CD4-positive, alpha-beta T cell treated with Interleukin-15 for 4 hours (primary cell): ENCODE data around the gene SULT1A1.
A peak's percentile ranks its signal among the peaks of the same experiment; 100 is the strongest.
"Not testable (repeated sequence)": the region's sequence is repeated elsewhere in the genome, so short reads cannot be mapped to it uniquely, and the experiment has no call there.

ENCODE experiments used
- DNase-seq: peaks from one replicate; pipeline ENCODE4 v3.0.0-alpha.2; 2020; ENCODE audit warnings: low spot score

SULT1A1 gene

DNA sequence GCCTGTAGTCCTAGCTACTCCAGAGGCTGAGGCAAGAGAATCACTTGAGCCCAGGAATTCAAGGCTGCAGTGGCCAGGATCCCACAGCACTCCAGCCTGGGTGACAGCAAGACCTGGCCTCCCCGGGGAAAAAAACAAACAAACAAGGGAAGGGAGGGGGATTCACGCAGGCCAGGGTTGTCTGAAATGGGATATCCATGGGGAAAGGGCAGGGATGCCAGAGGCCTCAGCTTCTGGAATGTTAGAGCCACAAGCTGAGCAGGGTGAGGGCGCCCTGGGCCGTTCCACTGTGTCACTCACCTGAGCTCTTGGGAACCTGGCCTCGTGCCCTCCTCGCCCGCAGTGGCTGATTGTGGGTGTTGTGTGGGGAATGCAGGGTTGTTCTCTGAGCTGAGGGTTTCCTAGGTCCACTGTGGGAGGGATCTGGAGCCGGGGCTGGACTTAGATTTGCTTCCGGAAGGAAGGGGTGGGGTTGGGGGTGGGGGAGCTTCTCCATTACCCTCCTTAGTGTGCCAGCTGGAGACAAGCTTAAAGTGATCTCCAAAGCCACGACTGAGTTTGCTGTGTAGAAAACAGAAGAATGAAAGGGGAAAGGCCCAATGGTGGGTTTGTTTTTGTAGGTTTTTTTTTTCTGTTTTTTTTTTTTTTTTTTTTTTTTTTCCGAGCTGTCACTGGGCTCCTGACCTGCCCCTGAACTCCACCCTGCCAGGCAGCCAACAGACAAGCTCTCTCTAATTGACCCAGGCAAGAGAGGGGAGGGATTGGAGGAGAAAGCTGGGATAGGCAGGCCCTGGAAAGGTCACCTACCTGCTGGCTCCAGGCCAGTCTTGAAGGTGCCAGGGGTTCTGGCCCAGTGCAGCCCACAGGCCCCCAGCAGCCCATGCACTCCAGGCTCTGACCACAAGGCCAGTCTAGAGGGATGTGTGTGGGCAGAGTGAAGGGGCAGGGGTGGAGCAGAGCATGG, at the start of gene SULT1A1:
Gene SULT1A1, minus strand, starts transcription at position 414 of the 964 bp plus-strand sequence. CDS start 1,189 bp downstream, outside the sequence.
- no peak for DNase-seq

DNA sequence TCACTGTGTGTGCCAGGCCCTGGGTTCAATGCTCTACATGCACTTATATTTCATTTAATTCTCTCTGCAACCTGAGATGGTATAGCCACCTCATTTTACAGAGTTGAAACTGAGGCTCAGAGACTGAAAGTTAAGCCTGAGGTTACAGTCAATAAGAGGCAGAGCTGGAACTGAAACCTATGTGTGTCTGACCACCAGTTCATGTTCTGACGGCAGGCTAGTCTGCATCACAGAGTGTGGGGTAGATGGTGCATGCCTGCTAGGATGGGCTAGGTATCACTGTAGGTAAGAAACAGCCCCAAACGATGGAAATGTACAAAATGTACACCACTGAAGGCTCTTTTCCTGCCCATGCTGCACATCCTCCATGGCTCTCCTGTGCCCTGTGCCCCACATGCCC, 30.1 kb upstream of the SULT1A1 start:
- not testable (repeated sequence) for DNase-seq

DNA sequence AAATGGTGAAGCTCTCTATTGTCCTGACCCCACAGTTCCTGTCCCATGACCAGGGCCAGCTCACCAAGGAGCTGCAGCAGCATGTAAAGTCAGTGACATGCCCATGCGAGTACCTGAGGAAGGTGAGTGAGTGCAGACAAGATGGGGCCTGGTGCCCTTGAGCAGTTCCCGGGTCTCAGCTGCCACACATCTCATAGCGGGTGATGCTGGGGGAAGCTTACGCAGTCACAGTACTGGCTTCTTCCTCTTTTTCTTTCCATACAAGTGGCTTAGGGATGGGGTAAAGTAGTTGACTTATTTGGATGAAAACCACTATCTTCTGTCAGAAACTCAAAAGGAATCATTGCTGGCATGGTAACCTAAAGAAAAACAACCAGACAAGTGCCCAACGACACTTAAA, 28.5 kb upstream of the SULT1A1 start:
- DNase-seq, result not testable (repeated sequence)

DNA sequence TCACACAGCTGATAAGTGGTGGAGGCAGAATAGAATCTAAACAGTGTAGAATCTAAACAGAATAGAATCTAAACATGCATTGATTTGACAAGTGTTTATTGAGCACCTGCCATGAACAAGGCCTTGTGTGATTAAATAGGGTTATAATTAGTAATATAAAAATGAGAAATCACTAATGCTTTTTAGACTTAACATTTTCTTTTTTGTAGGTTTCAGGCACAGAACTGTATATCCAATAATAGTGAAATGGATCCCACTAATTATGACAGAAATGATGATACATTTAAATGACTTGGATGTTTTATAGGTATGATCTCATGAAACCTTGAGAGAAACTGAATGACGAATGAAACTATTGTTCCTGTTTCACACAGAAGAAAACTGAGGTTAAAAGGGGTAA, 27.9 kb upstream of the SULT1A1 start, which contains the start of gene NPIPB8:
Gene NPIPB8, plus strand, starts transcription at position 301 of the 400 bp plus-strand sequence. CDS start 296 bp downstream, outside the sequence.
- DNase-seq, result not testable (repeated sequence)

DNA sequence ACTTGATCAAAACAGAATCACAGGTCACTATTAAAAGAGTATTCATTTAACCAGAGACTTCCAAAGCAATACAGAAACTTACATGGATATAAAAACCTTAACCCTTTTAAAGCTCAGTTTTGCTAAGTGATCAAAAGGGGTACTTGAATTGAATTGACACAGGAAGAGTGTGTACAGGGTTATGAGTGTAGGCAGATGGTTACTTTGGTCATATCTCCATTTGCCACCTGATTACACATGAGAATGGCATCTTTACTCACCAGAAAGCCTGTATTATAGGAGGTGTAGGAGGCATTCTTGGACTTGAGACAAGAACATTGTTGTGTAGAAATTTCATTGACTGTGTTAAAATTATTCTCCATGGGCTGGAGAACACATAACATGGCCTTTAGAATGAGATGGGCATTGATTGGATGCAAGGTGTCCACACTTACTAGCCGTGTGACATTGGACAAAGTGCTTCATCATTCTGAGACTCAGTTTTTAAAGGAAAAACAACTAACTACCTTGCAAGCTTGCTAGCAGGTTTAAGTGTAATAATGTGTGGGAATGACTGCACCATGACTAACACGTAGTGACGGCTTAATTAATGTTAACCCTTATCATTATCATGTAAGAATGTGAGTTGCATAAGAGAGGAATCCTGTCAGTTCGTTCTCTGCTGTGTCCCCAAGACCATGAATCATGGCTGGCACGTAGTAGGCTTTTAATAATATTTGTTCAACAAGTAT, 26.4 kb upstream of the SULT1A1 start:
- DNase-seq, result not testable (repeated sequence)

GRCh38 chr16:28630905-28631304, 21.1 kb upstream of the SULT1A1 start:
- not testable (repeated sequence) for DNase-seq

DNA sequence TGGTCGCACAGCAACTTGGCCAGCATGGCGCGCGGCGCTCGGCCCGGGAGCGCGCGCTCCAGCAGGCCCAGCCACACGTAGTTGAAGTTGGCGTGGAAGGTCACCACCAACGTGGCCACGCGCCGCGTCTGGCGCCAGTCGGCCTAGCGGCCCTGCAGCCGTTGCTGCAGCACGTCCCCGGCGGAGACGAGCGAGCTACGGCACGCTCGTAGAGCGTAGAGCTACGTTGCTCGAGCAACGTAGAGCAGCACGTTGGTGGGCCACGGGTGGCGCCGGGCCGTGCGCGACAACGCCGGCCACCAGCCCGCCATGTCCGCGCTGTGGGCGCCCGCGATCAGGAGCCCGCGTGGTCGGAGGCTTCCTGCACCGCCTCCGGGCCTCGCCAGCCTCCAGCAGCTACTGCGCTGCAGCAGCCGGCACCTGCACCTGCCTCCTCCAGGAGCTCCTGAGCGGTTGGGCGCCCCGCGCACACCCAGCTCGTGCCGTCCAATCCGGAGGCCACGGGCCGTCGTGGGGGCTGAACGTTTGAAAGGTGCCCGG, 13.4 kb upstream of the SULT1A1 start:
- peak; percentile 57 for DNase-seq

GRCh38 chr16:28622532-28623171, 12.8 kb upstream of the SULT1A1 start:
- DNase-seq, result not testable (repeated sequence)

DNA sequence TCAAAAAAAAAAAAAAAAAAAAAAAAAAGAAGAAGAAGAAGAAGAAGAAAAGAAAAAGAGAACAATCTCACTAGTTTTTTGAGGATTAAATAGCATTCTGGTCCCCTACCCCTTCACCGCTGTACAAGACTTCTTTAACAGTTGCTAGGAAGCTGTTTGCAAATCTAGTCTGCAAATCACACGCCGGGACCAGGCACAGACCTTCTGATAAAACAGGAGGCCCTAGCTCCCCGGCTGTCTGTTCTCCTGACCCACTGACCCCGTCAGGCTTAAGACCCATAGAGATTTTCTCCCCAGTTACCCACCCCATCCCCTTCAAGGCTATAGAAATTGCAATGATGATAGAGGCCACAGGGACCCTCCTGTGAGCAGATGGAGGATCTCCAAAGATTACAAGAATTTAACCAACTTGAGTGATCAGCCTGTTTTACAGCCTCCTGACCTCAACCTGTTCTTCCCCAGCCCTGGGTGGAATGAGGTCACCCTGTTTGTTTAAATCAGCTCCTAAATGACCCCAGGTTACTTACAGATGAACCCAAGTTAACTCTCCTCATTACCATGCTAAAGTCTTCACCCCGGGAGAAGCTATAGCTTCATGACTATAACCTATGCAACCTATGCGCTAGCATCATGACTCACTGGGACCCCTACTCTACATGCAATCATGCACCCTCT, 11.8 kb upstream of the SULT1A1 start:
- DNase-seq, result no peak

DNA sequence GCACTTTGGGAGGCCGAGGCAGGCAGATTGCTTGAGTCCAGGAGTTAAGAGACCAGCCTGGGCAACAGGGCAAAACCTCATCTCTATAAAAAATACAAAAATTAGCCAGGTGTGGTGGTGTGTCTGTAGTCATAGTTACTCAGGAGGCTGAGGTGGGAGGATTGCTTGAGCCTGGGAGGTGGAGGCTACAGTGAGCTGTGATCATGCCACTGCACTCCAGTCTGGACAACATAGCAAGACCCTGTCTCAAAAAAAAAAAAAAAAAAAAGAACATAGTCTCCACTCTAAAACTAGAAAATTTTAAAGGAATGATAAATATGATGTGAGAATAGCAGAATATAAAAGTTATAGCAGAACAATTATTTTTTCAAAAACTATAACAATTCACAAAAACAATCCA, 10.5 kb upstream of the SULT1A1 start:
- not testable (repeated sequence) for DNase-seq

DNA sequence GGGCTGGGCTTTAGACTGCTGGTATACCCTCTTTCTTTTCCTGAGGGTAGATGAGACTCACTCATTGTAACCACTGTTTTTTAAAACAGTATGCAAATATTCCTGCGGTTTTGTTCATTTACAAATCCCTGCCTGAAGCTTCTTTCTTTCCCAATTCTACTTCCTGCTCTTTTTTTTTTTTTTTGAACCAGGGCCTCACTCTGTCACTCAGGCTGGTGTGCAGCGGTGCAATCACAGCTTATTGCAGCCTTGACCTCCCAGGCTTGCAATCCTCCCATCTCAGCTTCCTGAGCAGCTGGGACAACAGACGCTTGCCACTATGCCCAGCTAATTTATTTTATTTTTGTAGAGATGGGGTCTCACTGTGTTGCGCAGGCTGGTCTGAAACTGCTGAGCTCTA, 8.0 kb upstream of the SULT1A1 start:
- DNase-seq, result no peak

GRCh38 chr16:28616636-28617035, 6.8 kb upstream of the SULT1A1 start:
- no peak for DNase-seq

GRCh38 chr16:28616224-28616577, 6.4 kb upstream of the SULT1A1 start:
- not testable (repeated sequence) for DNase-seq

GRCh38 chr16:28615486-28616223, 5.8 kb upstream of the SULT1A1 start:
- DNase-seq, result peak; percentile 23

GRCh38 chr16:28614561-28614960, 4.7 kb upstream of the SULT1A1 start:
- not testable (repeated sequence) for DNase-seq

- not testable (repeated sequence) for DNase-seq
Measured at GRCh38 chr16:28613912-28614311, 4.1 kb upstream of the SULT1A1 start.

GRCh38 chr16:28612359-28613280, 2.8 kb upstream of the SULT1A1 start:
- not testable (repeated sequence) for DNase-seq

DNA sequence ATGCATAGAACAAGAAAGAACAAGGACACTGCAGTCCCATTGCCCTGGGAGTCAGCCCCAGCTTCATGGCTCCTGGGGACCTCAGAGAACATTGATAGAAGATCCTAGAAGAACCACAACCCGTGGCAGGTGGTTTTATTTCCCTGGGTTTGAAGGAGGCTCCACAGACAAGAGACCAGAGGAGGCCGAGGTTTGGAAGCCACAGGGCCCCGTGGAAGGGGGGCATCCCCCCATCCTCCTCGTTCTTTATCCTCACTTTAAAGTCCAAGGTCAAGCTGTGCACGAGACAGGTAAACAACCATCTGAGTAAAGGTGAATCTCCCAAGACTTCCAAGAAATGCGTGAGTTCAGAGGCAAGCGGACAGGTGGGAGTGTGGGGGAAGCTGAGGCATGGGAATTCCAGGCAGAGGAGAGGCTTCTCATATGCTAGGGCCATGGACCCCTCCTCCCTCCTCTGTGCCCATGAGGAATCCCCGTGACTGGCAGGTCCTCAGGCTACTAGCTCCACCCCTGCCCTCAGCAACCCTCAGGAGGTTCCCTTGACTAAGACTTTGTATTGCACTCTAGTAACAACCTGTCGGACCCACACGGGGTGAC, 849 bp upstream of the SULT1A1 start:
- DNase-seq, result no peak
